Thoracic aorta (tissue), 2 donors: ENCODE data around the gene BRWD1. TPM values are rescaled to one million over a fixed set of nuclear protein-coding genes. Genes with fewer than 3 reads are reported as not detected.

Experiments
- ATAC-seq: fragments of 150-250 bp; one replicate; pipeline ENCODE4 v1.8.0; 2017; ENCODE audit warnings: low read depth; ENCODE audit not compliant: insufficient number of reproducible peaks, low FRiP score
- DNase-seq: peaks from one replicate; pipeline ENCODE4 v3.0.0-alpha.2; 2020; ENCODE audit warnings: low spot score
- H3K27ac ChIP-seq, 2 donors: fragments of 200-600 bp; sonication (generic); 1 replicate in 1 of 2; 2 replicates in 1 of 2; pipeline ENCODE4 v1.5.1; 2016; ENCODE audit warnings: mild to moderate bottlenecking in 2 of 2, moderate library complexity in 2 of 2
- H3K27me3 ChIP-seq: fragments of 200-600 bp; sonication (generic); replicated peaks from 2 replicates; pipeline ENCODE4 v1.6.0; 2016; ENCODE audit warnings: mild to moderate bottlenecking; ENCODE audit not compliant: insufficient read depth
- H3K36me3 ChIP-seq: fragments of 200-600 bp; sonication (generic); one replicate; pipeline ENCODE4 v1.5.1; 2016
- H3K4me1 ChIP-seq, 2 donors: fragments of 200-600 bp; sonication (generic); 1 replicate in 1 of 2; 2 replicates in 1 of 2; pipeline versions ENCODE4 v1.5.1 to v1.6.0; 2016; ENCODE audit warnings: low read depth in 2 of 2, mild to moderate bottlenecking in 1 of 2; ENCODE audit not compliant: control insufficient read depth in 1 of 2
- H3K4me3 ChIP-seq: fragments of 200-600 bp; sonication (generic); 2 replicates; pipeline ENCODE4 v1.5.1; 2016; ENCODE audit warnings: mild to moderate bottlenecking
- H3K9me3 ChIP-seq: fragments of 200-600 bp; sonication (generic); 2 replicates; pipeline ENCODE4 v1.5.1; 2016
- total RNA-seq, 2 donors: library from RNA; depleted of rRNA; stranded (reverse); fragments of >200 nt; gene quantifications; one replicate each; pipeline versions ENCODE4 v1.1.0 to v1.2.3, GENCODE V29; 2016
- TF ChIP-seq, protein P1 (sequence below): fragments of 200-600 bp; sonication (generic); IDR thresholded peaks from one replicate; pipeline ENCODE4 v1.5.1; 2019; ENCODE audit warnings: antibody characterized with exemption

Gene BRWD1
- total RNA-seq, 2 donors from 2014 or later = 56.0 to 81.6 TPM

GRCh38 chr21:39217356-39218081 lies 95.9 kb downstream of the BRWD1 start:
- Histone ChIP-seq H3K36me3 (peaks cover 16% of the 10 kb centered on the region), H3K4me1 (no peaks in the 10 kb centered on the region), H3K27ac (no peak overlapping the region), H3K9me3 (no peaks in the 10 kb centered on the region), H3K27me3 (no peaks in the 10 kb centered on the region), H3K4me3 (no peak overlapping the region)
- DNase-seq (no peak), ATAC-seq (no peak)
- TF ChIP-seq, protein P1, sequence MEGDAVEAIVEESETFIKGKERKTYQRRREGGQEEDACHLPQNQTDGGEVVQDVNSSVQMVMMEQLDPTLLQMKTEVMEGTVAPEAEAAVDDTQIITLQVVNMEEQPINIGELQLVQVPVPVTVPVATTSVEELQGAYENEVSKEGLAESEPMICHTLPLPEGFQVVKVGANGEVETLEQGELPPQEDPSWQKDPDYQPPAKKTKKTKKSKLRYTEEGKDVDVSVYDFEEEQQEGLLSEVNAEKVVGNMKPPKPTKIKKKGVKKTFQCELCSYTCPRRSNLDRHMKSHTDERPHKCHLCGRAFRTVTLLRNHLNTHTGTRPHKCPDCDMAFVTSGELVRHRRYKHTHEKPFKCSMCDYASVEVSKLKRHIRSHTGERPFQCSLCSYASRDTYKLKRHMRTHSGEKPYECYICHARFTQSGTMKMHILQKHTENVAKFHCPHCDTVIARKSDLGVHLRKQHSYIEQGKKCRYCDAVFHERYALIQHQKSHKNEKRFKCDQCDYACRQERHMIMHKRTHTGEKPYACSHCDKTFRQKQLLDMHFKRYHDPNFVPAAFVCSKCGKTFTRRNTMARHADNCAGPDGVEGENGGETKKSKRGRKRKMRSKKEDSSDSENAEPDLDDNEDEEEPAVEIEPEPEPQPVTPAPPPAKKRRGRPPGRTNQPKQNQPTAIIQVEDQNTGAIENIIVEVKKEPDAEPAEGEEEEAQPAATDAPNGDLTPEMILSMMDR = no peak

- no peak for ATAC-seq
- Histone ChIP-seq H3K27ac (no peak overlapping the region), H3K4me3 (no peak overlapping the region), H3K36me3 (peaks cover 16% of the 10 kb centered on the region), H3K4me1 (no peaks in the 10 kb centered on the region), H3K9me3 (no peaks in the 10 kb centered on the region), H3K27me3 (no peaks in the 10 kb centered on the region)
- TF ChIP-seq, protein P1 = no peak
- DNase-seq = no peak
Observed at GRCh38 chr21:39216290-39216689, 97.1 kb downstream of the BRWD1 start.

GRCh38 chr21:39215078-39215477 lies 98.4 kb downstream of the BRWD1 start:
- Histone ChIP-seq H3K27ac (no peak overlapping the region), H3K4me3 (no peak overlapping the region), H3K27me3 (no peaks in the 10 kb centered on the region), H3K9me3 (no peaks in the 10 kb centered on the region), H3K36me3 (peaks cover 16% of the 10 kb centered on the region), H3K4me1 (no peaks in the 10 kb centered on the region)
- ATAC-seq (no peak), DNase-seq (no peak)
- TF ChIP-seq, protein P1 = no peak

DNA sequence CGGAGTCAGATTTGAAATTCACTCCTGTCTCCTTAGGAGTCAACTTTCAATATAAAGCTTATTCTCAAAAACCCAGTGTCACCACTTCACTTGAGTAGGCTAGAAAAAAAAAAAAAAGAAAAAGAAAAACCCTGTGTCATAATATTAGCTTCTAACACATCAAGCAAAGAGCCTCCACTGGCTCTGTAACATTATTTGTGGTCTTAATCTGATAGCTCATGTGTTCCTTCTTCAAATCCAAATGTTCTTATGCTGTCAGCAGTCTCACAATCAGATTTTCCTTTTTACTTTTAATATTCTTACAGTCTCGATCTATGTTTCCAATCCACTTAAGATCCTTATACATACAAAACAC lies 104.1 kb downstream of the BRWD1 start:
- ATAC-seq (no peak), DNase-seq (no peak)
- TF ChIP-seq, protein P1 = no peak
- no peak overlapping the region for H3K27ac ChIP-seq
- no peaks in the 10 kb centered on the region for H3K27me3 ChIP-seq
- H3K36me3 ChIP-seq = peaks cover 18% of the 10 kb centered on the region
- no peak overlapping the region for H3K4me3 ChIP-seq
- H3K4me1 ChIP-seq = peaks cover 0 to 17% of the 10 kb centered on the region in 2 donors
- H3K9me3 ChIP-seq = no peaks in the 10 kb centered on the region

DNA sequence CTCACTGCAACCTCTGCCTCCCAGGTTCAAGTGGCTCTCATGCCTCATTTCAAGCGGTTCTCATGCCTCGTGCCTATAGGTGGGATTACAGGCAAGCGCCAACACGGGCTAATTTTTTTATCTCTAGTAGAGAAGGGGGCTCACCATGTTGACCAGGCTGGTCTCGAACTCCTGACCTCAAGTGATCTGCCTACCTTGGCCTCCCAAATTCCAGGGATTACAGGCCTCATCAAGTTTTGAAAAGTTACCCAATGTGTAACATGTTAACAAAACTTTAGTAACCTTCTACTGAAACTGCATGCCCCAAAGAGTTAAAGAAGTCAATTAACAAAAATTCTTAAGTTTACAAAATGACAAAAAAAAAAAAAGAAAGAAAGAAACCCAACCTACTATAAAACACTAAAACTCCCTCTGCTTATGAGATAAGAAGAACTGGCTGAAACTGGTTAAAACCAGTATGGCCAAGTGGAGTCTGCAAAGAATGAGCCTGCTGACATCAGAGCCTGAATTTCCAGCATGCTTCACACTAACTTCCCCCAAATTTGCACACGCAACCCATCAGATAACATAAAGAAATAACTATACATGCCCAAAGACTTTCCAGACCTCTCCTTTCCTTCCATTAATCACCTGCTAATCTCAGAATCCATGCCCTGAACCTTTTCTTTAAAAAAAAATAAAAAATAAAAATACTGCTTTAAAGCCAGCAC lies 104.7 kb downstream of the BRWD1 start:
- no peak for ATAC-seq

More for the DNA sequence above, 104.7 kb downstream of the BRWD1 start:
- Histone ChIP-seq H3K9me3 (no peaks in the 10 kb centered on the region), H3K4me1 (peaks cover 0 to 17% of the 10 kb centered on the region in 2 donors), H3K27ac (peak overlapping the region in 1 of 2 donors; percentile 3), H3K36me3 (peaks cover 18% of the 10 kb centered on the region), H3K4me3 (no peak overlapping the region), H3K27me3 (no peaks in the 10 kb centered on the region)
- TF ChIP-seq, protein P1 = no peak
- no peak for DNase-seq
